ENCODE measurements around the gene PSEN2.

DNA sequence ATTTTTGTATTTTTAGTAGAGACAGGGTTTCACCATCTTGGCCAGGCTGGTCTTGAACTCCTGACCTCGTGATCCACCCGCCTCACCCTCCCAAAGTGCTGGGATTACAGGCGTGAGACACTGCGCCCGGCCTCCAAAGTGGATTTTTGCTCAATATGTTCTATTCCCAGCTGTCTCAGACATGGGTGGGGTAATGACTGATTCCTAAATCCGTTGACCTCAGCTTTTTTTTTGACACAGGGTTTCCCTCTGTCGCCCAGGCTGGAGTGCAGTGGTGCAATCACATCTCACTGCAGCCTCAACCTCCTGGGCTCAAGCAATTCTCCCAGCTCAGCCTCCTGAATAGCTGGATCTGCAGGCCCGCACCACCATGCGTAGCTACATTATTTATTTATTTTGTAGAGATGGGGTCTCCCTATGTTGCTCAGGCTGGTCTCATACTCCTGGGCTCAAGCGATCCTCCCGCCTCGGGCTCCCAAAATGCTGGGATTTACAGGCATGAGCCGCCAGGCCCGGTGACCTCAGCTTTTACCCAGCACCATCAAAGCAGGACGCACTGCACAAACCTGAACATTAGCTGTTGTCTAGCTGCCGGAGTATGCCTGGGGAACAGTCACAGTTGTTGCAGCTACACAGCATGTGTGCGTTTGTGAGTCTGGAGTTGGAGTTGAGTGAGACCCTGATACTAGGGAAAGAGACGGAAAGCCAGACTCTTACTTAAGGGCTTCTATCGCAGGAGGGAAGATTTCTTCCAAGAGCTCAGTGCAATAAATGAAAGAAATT lies 43.7 kb upstream of the PSEN2 start:
- TF ChIP-seq, protein P1, sequence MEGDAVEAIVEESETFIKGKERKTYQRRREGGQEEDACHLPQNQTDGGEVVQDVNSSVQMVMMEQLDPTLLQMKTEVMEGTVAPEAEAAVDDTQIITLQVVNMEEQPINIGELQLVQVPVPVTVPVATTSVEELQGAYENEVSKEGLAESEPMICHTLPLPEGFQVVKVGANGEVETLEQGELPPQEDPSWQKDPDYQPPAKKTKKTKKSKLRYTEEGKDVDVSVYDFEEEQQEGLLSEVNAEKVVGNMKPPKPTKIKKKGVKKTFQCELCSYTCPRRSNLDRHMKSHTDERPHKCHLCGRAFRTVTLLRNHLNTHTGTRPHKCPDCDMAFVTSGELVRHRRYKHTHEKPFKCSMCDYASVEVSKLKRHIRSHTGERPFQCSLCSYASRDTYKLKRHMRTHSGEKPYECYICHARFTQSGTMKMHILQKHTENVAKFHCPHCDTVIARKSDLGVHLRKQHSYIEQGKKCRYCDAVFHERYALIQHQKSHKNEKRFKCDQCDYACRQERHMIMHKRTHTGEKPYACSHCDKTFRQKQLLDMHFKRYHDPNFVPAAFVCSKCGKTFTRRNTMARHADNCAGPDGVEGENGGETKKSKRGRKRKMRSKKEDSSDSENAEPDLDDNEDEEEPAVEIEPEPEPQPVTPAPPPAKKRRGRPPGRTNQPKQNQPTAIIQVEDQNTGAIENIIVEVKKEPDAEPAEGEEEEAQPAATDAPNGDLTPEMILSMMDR (conservative IDR thresholded peaks at IDR 0.05; ENCODE audit: low read depth, low read length) = no peak
- no peak for TF ChIP-seq EZH2 (IDR thresholded peaks at IDR 0.05; ENCODE audit: borderline replicate concordance, low read depth, low read length, poor library complexity, severe bottlenecking)

Measured in A673 (cell line).